ENCODE measurements around the gene BCL2L11.

Gene BCL2L11

DNA sequence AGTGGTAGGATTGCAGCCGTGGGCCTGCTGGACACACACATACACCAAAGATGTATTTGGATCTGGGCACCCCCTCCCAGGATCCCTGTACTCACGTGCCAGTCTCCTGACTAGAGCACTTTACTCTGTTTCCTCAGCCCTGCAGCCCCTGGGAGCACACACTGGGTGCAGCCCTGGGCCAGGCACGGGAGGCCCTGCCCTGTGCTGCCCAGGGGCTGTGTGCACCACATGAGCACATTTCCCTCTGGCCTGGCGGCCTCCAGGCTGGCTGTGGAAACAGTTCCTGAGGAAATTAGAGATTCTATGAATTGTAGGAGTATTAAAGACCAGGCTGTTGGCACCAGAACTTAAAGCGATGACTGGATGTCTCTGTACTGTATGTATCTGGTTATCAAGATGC lies 45.4 kb downstream of the BCL2L11 start:
- TF ChIP-seq ZNF8 (CRISPR knock-in tag; IDR thresholded peaks at IDR 0.05) (no peak), ZFP30 (CRISPR knock-in tag; IDR thresholded peaks at IDR 0.05) (no peak), ZFP3 (CRISPR knock-in tag; IDR thresholded peaks at IDR 0.05) (no peak), ZNF70 (CRISPR knock-in tag; IDR thresholded peaks at IDR 0.05) (no peak)
- TF ChIP-seq, protein P1, sequence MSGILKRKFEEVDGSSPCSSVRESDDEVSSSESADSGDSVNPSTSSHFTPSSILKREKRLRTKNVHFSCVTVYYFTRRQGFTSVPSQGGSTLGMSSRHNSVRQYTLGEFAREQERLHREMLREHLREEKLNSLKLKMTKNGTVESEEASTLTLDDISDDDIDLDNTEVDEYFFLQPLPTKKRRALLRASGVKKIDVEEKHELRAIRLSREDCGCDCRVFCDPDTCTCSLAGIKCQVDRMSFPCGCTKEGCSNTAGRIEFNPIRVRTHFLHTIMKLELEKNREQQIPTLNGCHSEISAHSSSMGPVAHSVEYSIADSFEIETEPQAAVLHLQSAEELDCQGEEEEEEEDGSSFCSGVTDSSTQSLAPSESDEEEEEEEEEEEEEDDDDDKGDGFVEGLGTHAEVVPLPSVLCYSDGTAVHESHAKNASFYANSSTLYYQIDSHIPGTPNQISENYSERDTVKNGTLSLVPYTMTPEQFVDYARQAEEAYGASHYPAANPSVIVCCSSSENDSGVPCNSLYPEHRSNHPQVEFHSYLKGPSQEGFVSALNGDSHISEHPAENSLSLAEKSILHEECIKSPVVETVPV (CRISPR knock-in tag; IDR thresholded peaks at IDR 0.05) = no peak
- ATAC-seq = no peak

GRCh38 chr2:111167076-111167862 lies 46.6 kb downstream of the BCL2L11 start:
- no peak for ATAC-seq
- TF ChIP-seq PPARA (CRISPR knock-in tag; IDR thresholded peaks at IDR 0.05; ENCODE audit: borderline replicate concordance) = no peak

DNA sequence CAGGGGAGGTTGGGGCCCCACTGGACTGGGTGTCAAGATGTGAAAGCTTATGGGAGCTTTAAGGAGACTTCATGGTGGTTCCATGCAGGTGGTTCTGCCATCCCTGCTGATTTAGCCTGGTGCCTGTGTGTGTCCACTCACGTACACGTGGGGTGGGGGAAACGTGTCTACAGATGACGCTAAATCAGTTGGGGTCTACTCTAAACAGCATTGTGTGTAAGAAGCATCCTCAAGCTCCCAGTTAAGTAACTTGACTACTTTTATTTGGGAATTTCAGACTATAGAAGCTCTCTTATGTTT lies 47.1 kb downstream of the BCL2L11 start:
- TF ChIP-seq SNAI2 (CRISPR knock-in tag; IDR thresholded peaks at IDR 0.05) (no peak), OSR1 (CRISPR knock-in tag; IDR thresholded peaks at IDR 0.05) (no peak), ZNF565 (CRISPR knock-in tag; conservative IDR thresholded peaks at IDR 0.05; ENCODE audit: low read depth) (no peak), ZNF70 (CRISPR knock-in tag; IDR thresholded peaks at IDR 0.05) (no peak), ZC3H10 (CRISPR knock-in tag; IDR thresholded peaks at IDR 0.05) (no peak), ZFP30 (CRISPR knock-in tag; IDR thresholded peaks at IDR 0.05) (no peak), TOX (CRISPR knock-in tag; IDR thresholded peaks at IDR 0.05; ENCODE audit: borderline replicate concordance) (no peak), TCF4 (CRISPR knock-in tag; IDR thresholded peaks at IDR 0.05; ENCODE audit: borderline replicate concordance) (no peak), ZFP3 (CRISPR knock-in tag; IDR thresholded peaks at IDR 0.05) (no peak), ZNF8 (CRISPR knock-in tag; IDR thresholded peaks at IDR 0.05) (no peak), ARNTL (CRISPR knock-in tag; IDR thresholded peaks at IDR 0.05; ENCODE audit: borderline replicate concordance, low read depth) (no peak), ESRRG (CRISPR knock-in tag; IDR thresholded peaks at IDR 0.05) (no peak)
- TF ChIP-seq, protein P2, sequence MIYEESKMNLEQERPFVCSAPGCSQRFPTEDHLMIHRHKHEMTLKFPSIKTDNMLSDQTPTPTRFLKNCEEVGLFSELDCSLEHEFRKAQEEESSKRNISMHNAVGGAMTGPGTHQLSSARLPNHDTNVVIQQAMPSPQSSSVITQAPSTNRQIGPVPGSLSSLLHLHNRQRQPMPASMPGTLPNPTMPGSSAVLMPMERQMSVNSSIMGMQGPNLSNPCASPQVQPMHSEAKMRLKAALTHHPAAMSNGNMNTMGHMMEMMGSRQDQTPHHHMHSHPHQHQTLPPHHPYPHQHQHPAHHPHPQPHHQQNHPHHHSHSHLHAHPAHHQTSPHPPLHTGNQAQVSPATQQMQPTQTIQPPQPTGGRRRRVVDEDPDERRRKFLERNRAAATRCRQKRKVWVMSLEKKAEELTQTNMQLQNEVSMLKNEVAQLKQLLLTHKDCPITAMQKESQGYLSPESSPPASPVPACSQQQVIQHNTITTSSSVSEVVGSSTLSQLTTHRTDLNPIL (CRISPR knock-in tag; IDR thresholded peaks at IDR 0.05; ENCODE audit: low read depth) = no peak
- no peak for ATAC-seq

DNA sequence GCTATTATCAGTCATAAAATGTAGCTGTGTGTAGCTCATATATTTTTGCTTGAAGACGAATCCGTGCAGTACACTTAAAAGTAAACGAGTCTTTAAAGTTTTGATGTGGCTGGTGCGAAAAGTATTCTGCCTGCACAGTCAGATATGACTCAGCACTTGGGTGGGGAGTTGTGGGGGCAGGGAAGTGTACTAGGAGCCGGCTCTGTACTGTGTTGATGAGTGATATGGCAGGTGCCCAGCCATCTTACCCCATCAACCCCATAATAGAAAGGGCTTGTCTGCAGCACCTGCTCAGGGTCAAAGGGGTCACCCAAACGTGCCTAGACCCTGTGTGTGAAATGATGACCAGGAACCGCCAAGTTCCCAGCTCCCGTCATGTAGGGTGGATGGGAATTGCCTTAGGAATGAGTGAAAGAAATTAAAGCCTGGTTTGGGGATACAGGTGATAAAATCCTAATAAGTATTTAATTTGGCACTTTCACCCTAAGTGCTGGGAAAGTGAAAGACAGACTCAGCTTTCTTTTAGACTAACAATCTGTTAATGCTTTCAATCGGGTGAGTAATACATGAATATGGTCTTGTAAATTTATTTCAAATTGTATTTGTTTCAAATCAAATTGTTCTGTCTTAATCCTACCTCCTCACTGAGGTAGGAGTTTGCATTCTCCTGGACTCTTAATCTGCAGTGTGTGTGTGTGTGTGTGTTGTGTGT lies 48.0 kb downstream of the BCL2L11 start:
- TF ChIP-seq, protein P2 (CRISPR knock-in tag; IDR thresholded peaks at IDR 0.05; ENCODE audit: low read depth) = no peak
- TF ChIP-seq OSR1 (CRISPR knock-in tag; IDR thresholded peaks at IDR 0.05) (no peak), GLIS3 (CRISPR knock-in tag; IDR thresholded peaks at IDR 0.05) (no peak), TOX (CRISPR knock-in tag; IDR thresholded peaks at IDR 0.05; ENCODE audit: borderline replicate concordance) (no peak), SNAI2 (CRISPR knock-in tag; IDR thresholded peaks at IDR 0.05) (no peak), ESRRG (CRISPR knock-in tag; IDR thresholded peaks at IDR 0.05) (no peak), ZC3H10 (CRISPR knock-in tag; IDR thresholded peaks at IDR 0.05) (no peak), ZNF70 (CRISPR knock-in tag; IDR thresholded peaks at IDR 0.05) (no peak), RARB (CRISPR knock-in tag; IDR thresholded peaks at IDR 0.05) (no peak), ZFP30 (CRISPR knock-in tag; IDR thresholded peaks at IDR 0.05) (no peak), BACH2 (CRISPR knock-in tag; IDR thresholded peaks at IDR 0.05; ENCODE audit: borderline replicate concordance) (no peak), ARNTL (CRISPR knock-in tag; IDR thresholded peaks at IDR 0.05; ENCODE audit: borderline replicate concordance, low read depth) (no peak), ZFP3 (CRISPR knock-in tag; IDR thresholded peaks at IDR 0.05) (no peak), TCF4 (CRISPR knock-in tag; IDR thresholded peaks at IDR 0.05; ENCODE audit: borderline replicate concordance) (no peak), PPARA (CRISPR knock-in tag; IDR thresholded peaks at IDR 0.05; ENCODE audit: borderline replicate concordance) (no peak), ZNF8 (CRISPR knock-in tag; IDR thresholded peaks at IDR 0.05) (no peak), PATZ1 (CRISPR knock-in tag; IDR thresholded peaks at IDR 0.05; ENCODE audit: borderline replicate concordance) (no peak)
- TF ChIP-seq, protein P3, sequence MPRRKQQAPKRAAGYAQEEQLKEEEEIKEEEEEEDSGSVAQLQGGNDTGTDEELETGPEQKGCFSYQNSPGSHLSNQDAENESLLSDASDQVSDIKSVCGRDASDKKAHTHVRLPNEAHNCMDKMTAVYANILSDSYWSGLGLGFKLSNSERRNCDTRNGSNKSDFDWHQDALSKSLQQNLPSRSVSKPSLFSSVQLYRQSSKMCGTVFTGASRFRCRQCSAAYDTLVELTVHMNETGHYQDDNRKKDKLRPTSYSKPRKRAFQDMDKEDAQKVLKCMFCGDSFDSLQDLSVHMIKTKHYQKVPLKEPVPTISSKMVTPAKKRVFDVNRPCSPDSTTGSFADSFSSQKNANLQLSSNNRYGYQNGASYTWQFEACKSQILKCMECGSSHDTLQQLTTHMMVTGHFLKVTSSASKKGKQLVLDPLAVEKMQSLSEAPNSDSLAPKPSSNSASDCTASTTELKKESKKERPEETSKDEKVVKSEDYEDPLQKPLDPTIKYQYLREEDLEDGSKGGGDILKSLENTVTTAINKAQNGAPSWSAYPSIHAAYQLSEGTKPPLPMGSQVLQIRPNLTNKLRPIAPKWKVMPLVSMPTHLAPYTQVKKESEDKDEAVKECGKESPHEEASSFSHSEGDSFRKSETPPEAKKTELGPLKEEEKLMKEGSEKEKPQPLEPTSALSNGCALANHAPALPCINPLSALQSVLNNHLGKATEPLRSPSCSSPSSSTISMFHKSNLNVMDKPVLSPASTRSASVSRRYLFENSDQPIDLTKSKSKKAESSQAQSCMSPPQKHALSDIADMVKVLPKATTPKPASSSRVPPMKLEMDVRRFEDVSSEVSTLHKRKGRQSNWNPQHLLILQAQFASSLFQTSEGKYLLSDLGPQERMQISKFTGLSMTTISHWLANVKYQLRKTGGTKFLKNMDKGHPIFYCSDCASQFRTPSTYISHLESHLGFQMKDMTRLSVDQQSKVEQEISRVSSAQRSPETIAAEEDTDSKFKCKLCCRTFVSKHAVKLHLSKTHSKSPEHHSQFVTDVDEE (CRISPR knock-in tag; IDR thresholded peaks at IDR 0.05) = no peak
- TF ChIP-seq, protein P4, sequence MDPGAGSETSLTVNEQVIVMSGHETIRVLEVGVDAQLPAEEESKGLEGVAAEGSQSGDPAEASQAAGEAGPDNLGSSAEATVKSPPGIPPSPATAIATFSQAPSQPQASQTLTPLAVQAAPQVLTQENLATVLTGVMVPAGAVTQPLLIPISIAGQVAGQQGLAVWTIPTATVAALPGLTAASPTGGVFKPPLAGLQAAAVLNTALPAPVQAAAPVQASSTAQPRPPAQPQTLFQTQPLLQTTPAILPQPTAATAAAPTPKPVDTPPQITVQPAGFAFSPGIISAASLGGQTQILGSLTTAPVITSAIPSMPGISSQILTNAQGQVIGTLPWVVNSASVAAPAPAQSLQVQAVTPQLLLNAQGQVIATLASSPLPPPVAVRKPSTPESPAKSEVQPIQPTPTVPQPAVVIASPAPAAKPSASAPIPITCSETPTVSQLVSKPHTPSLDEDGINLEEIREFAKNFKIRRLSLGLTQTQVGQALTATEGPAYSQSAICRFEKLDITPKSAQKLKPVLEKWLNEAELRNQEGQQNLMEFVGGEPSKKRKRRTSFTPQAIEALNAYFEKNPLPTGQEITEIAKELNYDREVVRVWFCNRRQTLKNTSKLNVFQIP (CRISPR knock-in tag; IDR thresholded peaks at IDR 0.05; ENCODE audit: borderline replicate concordance, low read depth) = no peak
- ATAC-seq = peak; percentile 79
